ENCODE measurements around the gene TOR2A. TPM values are rescaled to one million over a fixed set of nuclear protein-coding genes. Genes with fewer than 3 reads are reported as not detected.
A peak's percentile ranks its signal among the peaks of the same experiment; 100 is the strongest.

Gene TOR2A
- total RNA-seq, 3 donors from 2014 or later = 19.7 to 30.2 (median 28.2) TPM

DNA sequence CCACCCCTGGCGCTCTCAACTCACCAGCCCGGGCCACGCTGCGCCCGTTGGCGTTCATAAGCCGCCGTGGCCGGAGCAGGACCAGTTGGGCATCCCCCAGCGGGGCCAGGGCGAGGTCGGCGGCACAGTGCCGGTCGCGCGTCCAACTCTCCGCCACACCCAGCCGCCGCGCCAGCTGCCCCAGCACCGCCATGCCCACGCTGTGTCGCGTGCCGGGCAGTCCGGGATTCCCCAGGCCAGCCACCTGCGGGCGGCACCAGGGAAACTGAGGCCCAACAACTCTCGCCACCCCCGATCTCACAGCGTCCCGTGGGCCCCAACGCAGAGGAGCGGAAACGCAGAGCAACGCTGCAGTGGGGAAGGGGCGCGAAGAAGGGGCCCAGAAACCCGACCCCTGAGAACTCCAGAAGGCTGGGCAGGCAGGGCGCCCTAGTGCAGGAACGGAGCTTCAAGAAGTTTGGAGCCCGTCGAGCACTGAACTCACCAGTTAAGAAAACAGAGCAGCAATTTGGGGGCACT is 20.1 kb downstream of the TOR2A start:
- Histone ChIP-seq H3K4me1 (ENCODE audit: low read depth) (peaks cover 5% of the 10 kb centered on the region), H3K4me3 (peak overlapping the region; percentile 61), H3K9me3 (no peaks in the 10 kb centered on the region), H3K36me3 (ENCODE audit: low read depth) (no peaks in the 10 kb centered on the region)
- ATAC-seq = peak; percentile 69
- no peak for TF ChIP-seq CTCF (IDR thresholded peaks at IDR 0.05)
- intact Hi-C loops (cut with DNase I, micrococcal nuclease) = no loop called here
- peak in 2 of 3 donors; percentile 51 to 75 for DNase-seq

GRCh38 chr9:127714020-127714750 is 20.9 kb downstream of the TOR2A start:
- H3K9me3 ChIP-seq = no peaks in the 10 kb centered on the region
- H3K4me3 ChIP-seq = no peak overlapping the region
- TF ChIP-seq CTCF (IDR thresholded peaks at IDR 0.05) = no peak
- DNase-seq (no peak), ATAC-seq (no peak)
- intact Hi-C loops (cut with DNase I, micrococcal nuclease) = no loop called here
- H3K36me3 ChIP-seq (ENCODE audit: low read depth) = no peaks in the 10 kb centered on the region
- peaks cover 5% of the 10 kb centered on the region for H3K4me1 ChIP-seq (ENCODE audit: low read depth)

DNA sequence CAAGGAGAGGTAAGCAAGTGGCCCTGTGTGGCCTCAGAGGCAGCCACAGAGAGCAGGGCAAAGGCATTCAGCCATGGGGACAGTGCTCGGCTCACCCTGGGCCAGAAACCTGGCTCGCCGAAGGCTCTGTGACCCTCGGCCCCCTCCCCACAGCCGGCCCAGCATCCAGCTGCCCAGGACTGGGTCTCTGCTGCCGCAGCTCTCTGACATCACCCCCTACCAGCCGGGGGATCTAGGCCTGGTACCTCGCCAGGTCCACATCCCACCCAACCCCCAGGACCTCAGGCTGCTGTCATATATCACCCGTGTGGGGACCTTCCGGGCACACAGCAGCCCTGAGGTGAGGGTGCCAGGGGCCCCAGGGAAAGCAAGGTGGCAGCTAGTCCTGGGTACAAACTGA is 22.2 kb downstream of the TOR2A start:
- ATAC-seq = no peak
- no peaks in the 10 kb centered on the region for H3K9me3 ChIP-seq
- no peak overlapping the region for H3K4me3 ChIP-seq
- intact Hi-C loops (cut with DNase I, micrococcal nuclease) = no loop called here
- peaks cover 5% of the 10 kb centered on the region for H3K4me1 ChIP-seq (ENCODE audit: low read depth)
- no peak for TF ChIP-seq CTCF (IDR thresholded peaks at IDR 0.05)
- DNase-seq = no peak
- no peaks in the 10 kb centered on the region for H3K36me3 ChIP-seq (ENCODE audit: low read depth)

DNA sequence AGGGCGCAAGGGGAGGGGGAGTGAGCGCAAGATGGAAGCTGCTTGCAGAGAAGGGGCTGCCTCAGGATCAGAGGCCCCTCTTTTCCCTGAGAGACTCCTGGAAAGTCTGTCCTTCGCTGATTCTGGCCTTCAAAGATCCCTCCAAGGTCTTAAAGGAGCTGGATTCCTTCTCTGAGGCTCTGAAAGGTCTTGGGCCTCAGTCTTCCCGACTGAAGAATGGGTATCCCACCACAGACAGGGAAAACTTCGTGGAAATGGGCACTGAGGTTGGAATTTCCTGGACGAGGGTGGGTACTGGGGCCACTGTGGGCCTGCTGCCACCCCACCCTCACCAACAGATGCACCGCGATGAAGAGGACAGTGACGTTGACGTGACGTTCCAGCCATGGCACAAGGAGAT is 22.7 kb downstream of the TOR2A start:
- Histone ChIP-seq H3K4me1 (ENCODE audit: low read depth) (peaks cover 5% of the 10 kb centered on the region), H3K9me3 (no peaks in the 10 kb centered on the region), H3K4me3 (no peak overlapping the region), H3K36me3 (ENCODE audit: low read depth) (no peaks in the 10 kb centered on the region)
- intact Hi-C loops (cut with DNase I, micrococcal nuclease) = no loop called here
- ATAC-seq (no peak), DNase-seq (no peak)
- no peak for TF ChIP-seq CTCF (IDR thresholded peaks at IDR 0.05)

- no peak for TF ChIP-seq CTCF (IDR thresholded peaks at IDR 0.05)
- intact Hi-C loops (cut with DNase I, micrococcal nuclease) = no loop called here
- Histone ChIP-seq H3K4me3 (no peak overlapping the region), H3K36me3 (ENCODE audit: low read depth) (no peaks in the 10 kb centered on the region), H3K4me1 (ENCODE audit: low read depth) (peaks cover 5% of the 10 kb centered on the region), H3K9me3 (no peaks in the 10 kb centered on the region)
- ATAC-seq = no peak
- DNase-seq = no peak
These were observed 23.2 kb downstream of the TOR2A start for GRCh38 chr9:127711831-127712274.
